Effector CD8-positive, alpha-beta T cell (primary cell): ENCODE results near the gene TRAPPC3L.
A peak's percentile ranks its signal among the peaks of the same experiment; 100 is the strongest.

Source experiments
- DNase-seq: peaks from one replicate; lab custom pipeline; 2025; lab: John Stamatoyannopoulos, UW
- total RNA-seq, 4 experiments: gene quantifications; one replicate each; lab custom pipeline; 2026; lab: John Stamatoyannopoulos, UW

The TRAPPC3L gene
- total RNA-seq, result 0 to 0.18 (median 0) reads per million in 4 experiments

DNA sequence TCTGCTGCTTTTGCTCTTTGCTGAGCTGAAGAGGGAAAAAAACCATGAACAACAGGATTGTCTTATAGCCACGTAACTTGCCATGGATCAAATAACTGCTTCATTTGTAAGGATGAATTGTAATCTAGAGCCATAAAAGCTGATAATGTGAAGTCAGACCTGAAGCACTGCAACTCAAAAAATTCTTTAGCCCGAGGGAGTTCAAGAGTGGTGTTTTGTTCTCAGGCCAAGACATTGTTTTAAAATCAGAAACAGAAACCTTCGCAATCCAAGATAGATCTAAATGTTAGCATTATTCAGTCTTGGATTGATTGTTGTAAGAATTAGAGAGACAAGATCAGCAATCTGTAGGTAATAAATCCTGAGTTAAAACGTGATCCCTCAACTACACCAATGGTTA, at the start of gene TRAPPC3L:
TRAPPC3L (minus strand) TSS at position 34 of the 400 bp plus-strand sequence. CDS start 170 bp downstream, outside the sequence.
- no peak for DNase-seq

GRCh38 chr6:116595247-116595646, 49.8 kb upstream of the TRAPPC3L start:
- DNase-seq, result no peak

DNA sequence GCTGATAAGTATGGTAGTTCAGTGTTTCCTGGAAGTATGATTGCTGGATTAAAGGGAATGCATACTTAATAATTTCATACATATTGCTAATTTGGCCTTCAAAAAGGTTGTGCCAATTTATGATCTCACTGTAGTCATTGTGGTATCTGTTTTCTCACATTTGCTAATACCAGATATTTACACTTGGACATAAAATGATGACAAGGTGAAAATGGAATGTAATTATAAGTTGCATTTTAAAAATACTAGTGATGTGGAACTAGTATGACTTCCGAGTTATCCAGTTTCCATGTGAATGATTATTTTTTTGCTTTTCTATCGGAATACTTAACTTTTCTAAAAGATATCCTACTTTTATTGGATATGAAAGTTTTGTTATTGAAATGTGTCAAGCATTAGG, 41.3 kb upstream of the TRAPPC3L start:
- DNase-seq, result no peak

GRCh38 chr6:116586276-116586675, 40.8 kb upstream of the TRAPPC3L start:
- no peak for DNase-seq

DNA sequence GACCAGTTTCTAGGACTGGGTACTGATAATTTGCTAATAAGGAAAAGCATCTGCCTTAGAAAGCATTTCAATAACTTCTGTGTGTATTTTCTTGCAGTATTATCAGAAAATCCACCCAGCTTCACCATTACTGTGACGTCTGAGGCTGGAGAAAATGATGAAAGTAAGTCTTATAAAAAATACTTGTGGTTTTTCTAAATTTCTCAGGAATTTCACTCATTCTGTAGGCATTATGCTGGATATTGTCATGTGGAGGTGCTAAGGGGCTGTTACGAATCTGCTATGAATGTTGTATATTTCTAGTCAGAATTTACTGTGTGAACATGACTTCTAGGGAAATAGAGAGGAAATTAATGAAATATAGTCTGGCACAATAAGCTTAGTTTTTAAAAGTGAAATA, 34.7 kb upstream of the TRAPPC3L start:
- no peak for DNase-seq

DNA sequence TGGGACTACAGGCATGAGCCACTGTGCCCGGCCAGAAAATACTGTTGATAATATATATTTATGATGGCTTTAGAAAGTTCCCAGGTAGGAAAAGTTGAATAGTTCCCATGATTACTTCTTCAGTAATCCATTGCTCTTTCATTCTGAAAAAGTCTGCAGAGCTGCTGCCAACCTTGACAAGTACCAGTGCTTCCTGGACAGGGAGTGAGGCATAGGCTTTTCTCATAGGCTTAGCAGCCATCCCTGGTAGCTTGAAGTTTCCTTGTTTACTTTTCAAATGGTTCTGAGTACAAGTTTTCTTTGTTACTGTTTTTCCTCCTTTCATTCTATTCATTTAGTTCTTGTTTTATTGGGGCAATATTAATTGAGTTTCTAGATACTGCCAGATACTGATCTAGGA, 33.7 kb upstream of the TRAPPC3L start:
- no peak for DNase-seq

DNA sequence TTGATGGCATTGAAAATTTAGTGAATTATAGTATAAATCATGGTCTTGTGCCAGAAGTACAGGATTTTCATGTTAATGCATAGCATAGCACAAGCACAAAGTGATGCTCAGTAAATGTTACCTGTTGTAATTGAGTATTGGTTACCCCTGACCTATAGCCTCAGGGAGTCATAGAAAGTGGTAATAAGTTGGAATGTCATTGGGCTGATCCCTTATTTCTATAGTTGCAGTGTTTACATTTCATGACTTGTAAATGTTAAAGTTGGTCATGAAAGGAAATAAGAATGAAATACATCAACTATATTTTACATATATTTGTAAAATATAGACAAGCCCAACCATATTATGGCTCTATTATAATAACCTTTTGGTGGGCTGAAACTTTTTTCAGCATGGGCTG, 32.9 kb upstream of the TRAPPC3L start:
- no peak for DNase-seq

DNA sequence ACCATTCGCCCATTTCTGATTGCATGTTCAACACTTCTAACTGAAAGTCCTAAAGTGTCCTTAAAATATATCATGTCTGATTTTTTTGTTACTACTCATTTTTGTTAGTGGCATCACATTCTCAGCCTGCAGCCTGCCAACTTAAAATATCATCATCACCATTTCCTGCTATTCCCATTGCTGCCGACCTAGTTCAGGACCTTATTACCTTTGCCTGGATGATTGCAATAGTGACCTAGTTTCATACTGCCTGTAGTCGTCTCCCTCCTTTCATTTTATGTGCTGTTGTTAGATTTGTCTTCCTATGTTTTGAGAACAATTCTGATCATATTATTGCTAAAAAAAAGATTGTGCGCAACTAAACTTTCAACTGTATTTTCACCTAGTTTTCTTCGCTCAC, 32.0 kb upstream of the TRAPPC3L start:
- no peak for DNase-seq

DNA sequence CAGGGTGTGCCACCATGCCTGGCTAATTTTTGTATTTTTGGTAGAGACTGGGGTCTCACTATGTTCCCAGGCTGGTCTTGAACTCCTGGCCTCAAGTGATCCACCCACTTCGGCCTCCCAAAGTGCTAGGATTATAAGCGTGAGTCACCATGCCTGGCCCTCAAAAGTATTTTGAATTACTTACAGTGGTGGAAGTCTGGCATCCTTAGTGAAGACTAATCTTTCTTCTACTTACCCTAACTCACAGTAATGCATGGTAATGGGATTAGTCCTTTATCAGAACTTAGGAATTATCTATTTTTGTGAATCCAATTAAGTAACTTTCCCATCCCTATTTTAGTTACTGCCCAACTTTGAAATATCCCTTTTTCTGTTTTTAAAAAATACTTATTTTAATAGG, 29.7 kb upstream of the TRAPPC3L start:
- DNase-seq, result no peak

GRCh38 chr6:116572162-116572561, 26.7 kb upstream of the TRAPPC3L start:
- DNase-seq, result no peak

DNA sequence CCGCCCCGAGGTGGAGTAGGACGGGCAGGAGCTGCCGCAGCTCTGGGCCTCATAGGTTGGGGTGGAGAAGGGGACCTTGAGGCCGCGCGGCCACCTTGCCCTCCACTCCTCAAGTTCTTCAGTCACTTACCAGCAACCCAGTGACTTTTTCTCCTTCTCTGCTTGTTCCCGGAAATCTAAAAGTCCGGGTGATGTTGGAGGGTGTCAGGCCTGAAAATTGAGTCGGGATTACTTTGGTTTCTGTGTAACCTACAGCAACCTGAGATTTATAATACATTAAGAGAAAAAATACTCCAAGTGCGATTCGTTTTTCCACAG, 26.2 kb upstream of the TRAPPC3L start:
- no peak for DNase-seq

GRCh38 chr6:116570856-116571682, 25.6 kb upstream of the TRAPPC3L start, which contains the start of gene RWDD1:
Gene RWDD1, plus strand, starts transcription at chr6:116571504. Its CDS starts 79 bp downstream, at chr6:116571583.
- peak; percentile 94 for DNase-seq

DNA sequence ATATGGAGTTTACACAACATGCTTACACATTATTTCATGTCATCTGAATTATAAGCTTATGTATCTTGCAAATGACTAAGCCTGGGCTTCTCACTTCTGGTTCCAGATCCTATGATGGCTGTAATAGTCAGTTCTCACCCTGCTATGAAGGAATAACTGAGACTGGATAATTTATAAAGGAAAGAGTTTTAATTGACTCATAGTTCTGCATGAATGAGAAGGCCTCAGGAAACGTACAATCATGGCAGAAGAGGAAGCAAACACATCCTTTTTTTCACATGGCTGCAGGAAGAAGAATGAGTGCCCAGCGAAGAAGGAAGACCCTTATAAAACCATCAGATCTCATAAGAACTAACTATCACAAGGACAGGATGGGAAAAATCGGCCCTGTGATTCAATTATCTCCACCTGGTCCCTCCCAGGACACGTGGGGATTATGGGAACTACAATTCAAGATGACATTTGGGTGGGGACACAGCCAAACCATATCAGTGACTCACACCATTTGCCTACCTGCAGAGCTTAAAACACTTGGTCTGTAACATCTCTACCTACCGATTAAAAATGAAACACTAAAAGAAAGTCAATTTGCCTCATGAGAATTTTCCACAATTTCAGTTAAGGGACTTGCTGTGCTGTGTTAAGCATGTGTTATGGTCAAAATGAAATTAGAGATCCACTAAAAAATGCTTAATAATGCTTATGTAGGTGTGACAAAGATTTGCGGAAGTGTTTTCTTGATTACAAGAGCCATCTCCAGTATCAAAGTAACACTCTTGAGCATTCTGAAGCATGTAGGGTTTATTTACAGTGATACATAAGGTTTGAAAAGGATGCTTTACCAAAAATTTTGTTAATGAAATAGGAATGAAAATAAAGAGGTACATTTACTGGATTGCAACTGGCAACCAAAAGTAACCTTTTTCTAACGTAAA, 23.6 kb upstream of the TRAPPC3L start:
- DNase-seq, result no peak

GRCh38 chr6:116568111-116568510, 22.6 kb upstream of the TRAPPC3L start:
- no peak for DNase-seq

GRCh38 chr6:116564921-116565872, 19.7 kb upstream of the TRAPPC3L start:
- no peak for DNase-seq

DNA sequence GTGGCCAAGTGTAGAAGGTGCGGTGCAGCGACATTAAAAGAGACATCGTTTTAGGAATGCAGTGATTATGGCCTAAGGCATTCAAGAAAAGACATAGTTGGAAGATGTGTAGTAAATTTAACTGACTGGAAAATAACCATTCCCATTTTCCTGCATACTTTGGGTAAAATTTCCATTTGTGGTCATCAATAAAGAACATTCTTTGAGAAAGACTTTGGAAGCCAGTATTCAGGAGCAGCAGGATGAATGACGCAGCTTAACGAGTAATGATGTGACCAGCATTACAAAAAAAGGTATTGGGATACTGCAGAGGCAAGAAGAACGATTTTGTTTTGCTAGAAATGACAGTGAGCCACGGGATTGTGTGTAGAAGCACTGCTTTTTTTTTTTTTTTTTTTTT, 18.8 kb upstream of the TRAPPC3L start:
- DNase-seq, result no peak

DNA sequence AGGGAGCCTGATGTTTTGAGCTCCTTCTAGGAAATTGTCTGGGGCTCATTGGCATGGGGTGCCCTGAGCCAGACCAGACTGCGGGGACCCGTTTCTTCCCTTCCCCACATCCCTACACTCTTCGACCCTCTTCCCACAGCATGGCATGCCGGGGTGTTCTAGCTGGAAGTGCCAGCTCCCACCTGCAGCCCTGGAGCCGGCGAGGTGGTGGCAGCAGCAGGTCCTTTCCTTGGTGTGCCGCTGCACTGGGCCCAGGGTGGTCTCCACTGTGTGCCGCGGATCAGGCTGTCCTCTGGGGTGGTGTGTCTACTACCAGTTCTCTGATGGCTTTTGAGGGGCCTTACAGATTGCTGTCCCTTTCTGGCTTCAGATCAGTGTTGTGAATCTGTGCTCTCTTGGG, 18.3 kb upstream of the TRAPPC3L start:
- DNase-seq, result no peak

DNA sequence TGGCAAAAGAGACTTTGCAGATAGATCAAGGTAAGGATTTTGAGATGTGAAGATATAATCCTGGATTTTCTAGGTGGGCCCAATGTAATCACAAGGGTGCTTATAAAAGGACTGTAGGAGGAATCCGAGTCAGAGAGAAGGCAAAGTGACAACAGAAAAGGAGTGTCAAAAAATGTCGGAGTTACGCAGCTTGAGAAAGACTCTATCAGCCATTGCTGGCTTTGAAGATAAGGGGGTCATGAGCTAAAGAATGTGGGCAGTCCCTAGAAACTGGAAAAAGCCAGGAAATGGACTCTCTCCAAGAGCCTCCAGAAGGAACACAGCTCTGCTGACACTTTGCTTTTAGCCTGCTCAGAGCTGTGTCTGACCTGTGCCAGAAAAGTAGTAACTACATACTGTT, 17.1 kb upstream of the TRAPPC3L start:
- DNase-seq, result no peak

GRCh38 chr6:116562019-116562403, 16.5 kb upstream of the TRAPPC3L start:
- no peak for DNase-seq

DNA sequence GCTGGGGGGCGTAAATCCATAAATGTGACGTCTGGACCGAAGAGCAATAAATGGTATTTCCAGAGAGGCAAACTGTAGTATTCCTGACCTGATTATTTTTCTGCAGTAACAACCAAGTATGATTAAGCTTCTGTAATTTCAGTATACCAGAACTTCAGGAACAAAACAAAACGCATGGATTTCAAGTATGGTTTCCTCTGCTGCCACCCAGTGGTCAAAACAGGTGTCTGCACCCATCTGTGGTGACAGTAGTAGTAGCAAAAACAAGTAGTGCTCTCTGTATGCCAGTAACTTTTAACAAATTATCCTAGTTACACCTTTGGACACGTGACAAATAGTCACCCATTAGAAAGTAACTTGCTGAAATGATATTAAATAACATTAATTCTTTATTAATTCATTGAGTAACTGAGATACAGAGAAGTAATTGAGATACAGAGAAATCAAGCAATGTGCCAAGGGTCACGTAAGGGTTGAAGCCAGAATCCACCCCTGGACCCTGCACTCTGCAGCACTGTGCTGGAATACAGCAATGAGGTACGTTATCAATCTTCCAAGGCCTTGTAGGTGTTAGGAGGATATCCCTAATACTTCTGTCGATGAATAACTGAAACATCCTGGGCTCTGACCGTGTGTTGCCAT, 16.0 kb upstream of the TRAPPC3L start:
- peak; percentile 44 for DNase-seq

DNA sequence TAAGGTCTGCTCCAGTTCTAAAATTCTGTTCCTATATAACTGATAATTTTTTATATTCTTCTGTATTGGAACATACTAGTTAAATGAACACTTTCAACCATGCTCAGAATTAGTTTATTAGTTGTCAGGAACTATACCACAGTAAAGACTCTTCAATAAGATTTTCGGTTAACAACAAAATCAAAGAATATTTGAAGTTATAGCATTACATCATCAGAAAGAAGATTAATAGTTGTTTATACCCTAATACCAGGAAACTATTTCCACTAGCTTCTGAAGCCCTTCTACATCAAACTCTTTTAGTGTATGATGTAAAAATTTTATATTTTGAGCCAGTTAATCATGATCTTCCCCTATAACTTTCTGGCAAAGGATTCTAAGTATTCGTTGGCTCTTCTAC, 14.6 kb upstream of the TRAPPC3L start:
- no peak for DNase-seq
